ENCODE data around the gene HERC3.

Gene HERC3

GRCh38 chr4:88570001-88570400, 22.3 kb upstream of the HERC3 start:
- TF ChIP-seq CTCF (IDR thresholded peaks at IDR 0.05; ENCODE audit: low read length): no peak

GRCh38 chr4:88573276-88573980, 18.9 kb upstream of the HERC3 start:
- no peak overlapping the region for H3K4me2 ChIP-seq (ENCODE audit: low read length)
- H3F3A ChIP-seq (ENCODE audit: insufficient read depth, low read length): no peaks in the 10 kb centered on the region
- no peaks in the 10 kb centered on the region for H3K79me2 ChIP-seq (ENCODE audit: insufficient read depth, low read length)
- no peaks in the 10 kb centered on the region for H3K27me3 ChIP-seq (ENCODE audit: insufficient read depth, low read length)
- no peak overlapping the region for H3K4me3 ChIP-seq (ENCODE audit: low read depth, low read length, poor library complexity, severe bottlenecking)
- H3K9me3 ChIP-seq (ENCODE audit: low read length): no peaks in the 10 kb centered on the region
- H3K27ac ChIP-seq (ENCODE audit: low read depth, low read length, poor library complexity, severe bottlenecking): no peak overlapping the region
- H3K9me2 ChIP-seq (ENCODE audit: low read depth, low read length): no peaks in the 10 kb centered on the region
- no peaks in the 10 kb centered on the region for H3K36me3 ChIP-seq (ENCODE audit: insufficient read depth, low read length)
- H2AFZ ChIP-seq (ENCODE audit: low read length): no peak overlapping the region
- no peaks in the 10 kb centered on the region for H3K4me1 ChIP-seq (ENCODE audit: insufficient read depth, low read length, severe bottlenecking)
- H4K20me1 ChIP-seq (ENCODE audit: insufficient read depth, low read length): no peaks in the 10 kb centered on the region
- no peak overlapping the region for H3K9ac ChIP-seq (ENCODE audit: low read length)
- TF ChIP-seq CTCF (IDR thresholded peaks at IDR 0.05; ENCODE audit: low read length) (no peak), EZH2 (IDR thresholded peaks at IDR 0.05; ENCODE audit: borderline replicate concordance, low read length) (no peak)

More at GRCh38 chr4:88570001-88570400, 22.3 kb upstream of the HERC3 start:
- H3K27me3 ChIP-seq (ENCODE audit: insufficient read depth, low read length): no peaks in the 10 kb centered on the region
- H3K9me2 ChIP-seq (ENCODE audit: low read depth, low read length): no peaks in the 10 kb centered on the region
- no peak overlapping the region for H3K9ac ChIP-seq (ENCODE audit: low read length)
- H3K79me2 ChIP-seq (ENCODE audit: insufficient read depth, low read length): no peaks in the 10 kb centered on the region
- no peak overlapping the region for H3K4me3 ChIP-seq (ENCODE audit: low read depth, low read length, poor library complexity, severe bottlenecking)
- no peaks in the 10 kb centered on the region for H3F3A ChIP-seq (ENCODE audit: insufficient read depth, low read length)
- H3K4me2 ChIP-seq (ENCODE audit: low read length): no peak overlapping the region
- H3K27ac ChIP-seq (ENCODE audit: low read depth, low read length, poor library complexity, severe bottlenecking): no peak overlapping the region
- no peaks in the 10 kb centered on the region for H3K9me3 ChIP-seq (ENCODE audit: low read length)
- no peak overlapping the region for H2AFZ ChIP-seq (ENCODE audit: low read length)
- no peaks in the 10 kb centered on the region for H4K20me1 ChIP-seq (ENCODE audit: insufficient read depth, low read length)
- H3K36me3 ChIP-seq (ENCODE audit: insufficient read depth, low read length): no peaks in the 10 kb centered on the region
- H3K4me1 ChIP-seq (ENCODE audit: insufficient read depth, low read length, severe bottlenecking): no peaks in the 10 kb centered on the region

- no peak overlapping the region for H3K27ac ChIP-seq (ENCODE audit: low read depth, low read length, poor library complexity, severe bottlenecking)
Measured at GRCh38 chr4:88573995-88574394, 18.3 kb upstream of the HERC3 start.

More at GRCh38 chr4:88573995-88574394, 18.3 kb upstream of the HERC3 start:
- Histone ChIP-seq H3K9me3 (ENCODE audit: low read length) (no peaks in the 10 kb centered on the region), H3F3A (ENCODE audit: insufficient read depth, low read length) (no peaks in the 10 kb centered on the region), H3K4me2 (ENCODE audit: low read length) (no peak overlapping the region), H3K4me3 (ENCODE audit: low read depth, low read length, poor library complexity, severe bottlenecking) (no peak overlapping the region), H3K9me2 (ENCODE audit: low read depth, low read length) (no peaks in the 10 kb centered on the region), H2AFZ (ENCODE audit: low read length) (no peak overlapping the region), H4K20me1 (ENCODE audit: insufficient read depth, low read length) (no peaks in the 10 kb centered on the region), H3K9ac (ENCODE audit: low read length) (no peak overlapping the region), H3K27me3 (ENCODE audit: insufficient read depth, low read length) (no peaks in the 10 kb centered on the region), H3K4me1 (ENCODE audit: insufficient read depth, low read length, severe bottlenecking) (no peaks in the 10 kb centered on the region), H3K36me3 (ENCODE audit: insufficient read depth, low read length) (no peaks in the 10 kb centered on the region), H3K79me2 (ENCODE audit: insufficient read depth, low read length) (no peaks in the 10 kb centered on the region)
- TF ChIP-seq EZH2 (IDR thresholded peaks at IDR 0.05; ENCODE audit: borderline replicate concordance, low read length): no peak
- no peak for TF ChIP-seq CTCF (IDR thresholded peaks at IDR 0.05; ENCODE audit: low read length)
